Stomach (tissue), 9 donors: ENCODE results near the gene TAF4B. TPM values are rescaled to one million over a fixed set of nuclear protein-coding genes. Genes with fewer than 3 reads are reported as not detected.

Experiments
- DNase-seq, 2 donors: peaks; one replicate each; pipeline versions ENCODE4 v3.0.0 to v3.0.0-alpha.2; 2013 to 2019
- H3K27ac ChIP-seq, 5 donors: fragments of 200-600 bp in 4 of 5; sonication (generic) in 4 of 5; one replicate each; pipeline ENCODE4 v1.5.1; 2013 to 2019; ENCODE audit warnings: mild to moderate bottlenecking in 1 of 5, moderate library complexity in 1 of 5
- H3K27me3 ChIP-seq, 3 donors: fragments of 200-600 bp; sonication (generic); one replicate each; pipeline ENCODE4 v1.5.1; 2017 to 2019; ENCODE audit warnings: mixed run types in 1 of 3
- H3K36me3 ChIP-seq, 4 donors: fragments of 200-600 bp; sonication (generic); 1 replicate in 3 of 4; 2 replicates in 1 of 4; pipeline ENCODE4 v1.5.1; 2016 to 2019
- H3K4me1 ChIP-seq, 4 donors: fragments of 200-600 bp; sonication (generic); one replicate each; pipeline ENCODE4 v1.5.1; 2016 to 2019
- H3K4me3 ChIP-seq, 4 donors: fragments of 200-600 bp; sonication (generic) in 3 of 4; one replicate each; pipeline ENCODE4 v1.5.1; 2016 to 2019; ENCODE audit warnings: mild to moderate bottlenecking in 1 of 4
- H3K9me3 ChIP-seq, 4 donors: fragments of 200-600 bp; sonication (generic); one replicate each; pipeline ENCODE4 v1.5.1; 2016 to 2019
- EP300 ChIP-seq: sonication (generic); formaldehyde crosslinking; IDR thresholded peaks from one replicate; pipeline ENCODE4 v1.6.1; 2017; ENCODE audit warnings: antibody characterized with exemption
- POLR2A ChIP-seq, 4 donors: fragments of 450-650 bp; IDR thresholded peaks; one replicate each; pipeline ENCODE4 v1.6.1; 2016; ENCODE audit warnings: antibody characterized with exemption in 4 of 4, control low read depth in 2 of 4, mild to moderate bottlenecking in 1 of 4, moderate library complexity in 1 of 4
- POLR2AphosphoS5 ChIP-seq, 3 donors: sonication (generic); formaldehyde crosslinking; IDR thresholded peaks; one replicate each; pipeline ENCODE4 v1.6.1; 2016; ENCODE audit warnings: antibody characterized with exemption in 3 of 3
- WGBS, 5 donors: extraction: QIAGEN DNeasy Blood & Tissue Kit in 3 of 5; methylation state at CpG; one replicate each; pipeline versions ENCODE4 v1.1.5 to v1.1.7; 2013 to 2018; 5-methylcytosine and 5-hydroxymethylcytosine counted together
- intact Hi-C: fragments of 100-400 bp; cut with DNase I; formaldehyde crosslinking; loops from one replicate; pipeline ENCODE4 v1.15.1; 2023; ENCODE audit warnings: low total_unique reads
- polyA plus RNA-seq, 3 donors: library from polyadenylated mRNA; stranded (reverse); fragments of 200-250 nt; gene quantifications; one replicate each; pipeline ENCODE4 v1.2.3, GENCODE V29; 2013
- total RNA-seq, 5 donors: library from RNA; depleted of rRNA; stranded (reverse); fragments of >200 nt; gene quantifications; one replicate each; pipeline versions ENCODE4 v1.1.0 to v1.2.3, GENCODE V29; 2014 to 2016
- TF ChIP-seq, protein P1 (sequence below), 7 experiments: fragments of 450-650 bp in 4 of 7; fragments of 200-600 bp in 3 of 7; sonication (generic) in 3 of 7; IDR thresholded peaks; one replicate each; pipeline ENCODE4 v1.5.1; 2016 to 2019; ENCODE audit warnings: antibody characterized with exemption in 7 of 7, control low read depth in 2 of 7, mild to moderate bottlenecking in 1 of 7
- donor health status: healthy with polysubstance abuse.
- donor health status: Bipolar disorder and iron deficiency.
- donor health status: healthy.

Gene TAF4B
- total and polyA plus RNA-seq, 8 donors: 0.58 to 33.6 (median 5.0) TPM

DNA sequence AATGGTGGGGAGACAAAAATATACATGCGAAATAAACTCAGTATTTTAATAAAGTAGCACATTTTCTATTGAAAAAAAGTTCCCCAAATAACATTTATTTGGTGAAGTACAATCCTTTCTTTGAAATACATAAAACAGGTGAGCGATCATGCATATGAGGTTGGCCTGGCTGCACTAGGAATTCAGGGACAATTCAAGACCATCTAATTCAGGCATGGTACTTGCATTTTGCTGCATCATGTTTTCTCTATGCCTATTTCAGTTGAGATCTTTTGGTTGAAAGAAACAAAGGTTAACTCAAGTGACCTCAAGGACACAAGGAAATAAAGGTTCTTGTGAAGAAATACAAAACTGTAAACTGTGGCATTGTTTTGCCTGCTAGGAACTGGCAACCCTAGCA lies 19.8 kb upstream of the TAF4B start:
- Histone ChIP-seq H3K4me1 (no peaks in the 10 kb centered on the region), H3K27ac (no peak overlapping the region), H3K9me3 (no peaks in the 10 kb centered on the region), H3K4me3 (no peak overlapping the region), H3K36me3 (no peaks in the 10 kb centered on the region), H3K27me3 (no peaks in the 10 kb centered on the region)
- intact Hi-C loops: no loop called here
- TF ChIP-seq EP300 (no peak), POLR2A (IDR thresholded peaks at IDR 0.05) (no peak), POLR2AphosphoS5 (IDR thresholded peaks at IDR 0.05) (no peak)
- TF ChIP-seq, protein P1, sequence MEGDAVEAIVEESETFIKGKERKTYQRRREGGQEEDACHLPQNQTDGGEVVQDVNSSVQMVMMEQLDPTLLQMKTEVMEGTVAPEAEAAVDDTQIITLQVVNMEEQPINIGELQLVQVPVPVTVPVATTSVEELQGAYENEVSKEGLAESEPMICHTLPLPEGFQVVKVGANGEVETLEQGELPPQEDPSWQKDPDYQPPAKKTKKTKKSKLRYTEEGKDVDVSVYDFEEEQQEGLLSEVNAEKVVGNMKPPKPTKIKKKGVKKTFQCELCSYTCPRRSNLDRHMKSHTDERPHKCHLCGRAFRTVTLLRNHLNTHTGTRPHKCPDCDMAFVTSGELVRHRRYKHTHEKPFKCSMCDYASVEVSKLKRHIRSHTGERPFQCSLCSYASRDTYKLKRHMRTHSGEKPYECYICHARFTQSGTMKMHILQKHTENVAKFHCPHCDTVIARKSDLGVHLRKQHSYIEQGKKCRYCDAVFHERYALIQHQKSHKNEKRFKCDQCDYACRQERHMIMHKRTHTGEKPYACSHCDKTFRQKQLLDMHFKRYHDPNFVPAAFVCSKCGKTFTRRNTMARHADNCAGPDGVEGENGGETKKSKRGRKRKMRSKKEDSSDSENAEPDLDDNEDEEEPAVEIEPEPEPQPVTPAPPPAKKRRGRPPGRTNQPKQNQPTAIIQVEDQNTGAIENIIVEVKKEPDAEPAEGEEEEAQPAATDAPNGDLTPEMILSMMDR (IDR thresholded peaks at IDR 0.05): no peak
- DNase-seq: no peak
- WGBS, 5 donors: 91 to 100% (median 96%) methylated on average over 2 of the region's 2 CpGs

DNA sequence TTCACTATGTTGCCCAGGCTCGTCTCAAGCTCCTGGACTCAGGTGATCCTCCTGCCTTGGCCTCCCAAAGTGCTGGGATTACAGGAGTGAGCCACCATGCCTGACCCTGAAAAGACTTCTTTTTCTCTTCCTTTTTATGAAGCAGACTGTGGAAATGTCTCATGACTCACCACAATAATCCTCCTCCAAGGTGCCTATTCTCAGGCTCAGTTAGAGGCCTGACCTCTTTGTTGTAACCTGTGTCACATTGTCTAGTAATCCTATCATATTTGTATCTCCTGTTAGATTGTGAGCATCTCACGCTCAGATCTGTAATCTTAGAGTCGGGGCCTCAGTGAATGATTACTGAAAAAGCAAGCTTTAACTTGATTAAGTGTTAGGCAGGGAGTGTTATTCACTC lies 18.3 kb upstream of the TAF4B start:
- no peak overlapping the region for H3K27ac ChIP-seq
- no peaks in the 10 kb centered on the region for H3K36me3 ChIP-seq
- no peaks in the 10 kb centered on the region for H3K4me1 ChIP-seq
- H3K9me3 ChIP-seq: no peaks in the 10 kb centered on the region
- intact Hi-C loops: no loop called here
- H3K4me3 ChIP-seq: no peak overlapping the region
- TF ChIP-seq, protein P1 (IDR thresholded peaks at IDR 0.05): no peak
- TF ChIP-seq POLR2AphosphoS5 (IDR thresholded peaks at IDR 0.05): no peak
- no peak for TF ChIP-seq EP300
- no peak for TF ChIP-seq POLR2A (IDR thresholded peaks at IDR 0.05)
- WGBS, 5 donors: 71 to 89% (median 80%) methylated on average over 3 of the region's 3 CpGs
- no peak for DNase-seq
- H3K27me3 ChIP-seq: no peaks in the 10 kb centered on the region

DNA sequence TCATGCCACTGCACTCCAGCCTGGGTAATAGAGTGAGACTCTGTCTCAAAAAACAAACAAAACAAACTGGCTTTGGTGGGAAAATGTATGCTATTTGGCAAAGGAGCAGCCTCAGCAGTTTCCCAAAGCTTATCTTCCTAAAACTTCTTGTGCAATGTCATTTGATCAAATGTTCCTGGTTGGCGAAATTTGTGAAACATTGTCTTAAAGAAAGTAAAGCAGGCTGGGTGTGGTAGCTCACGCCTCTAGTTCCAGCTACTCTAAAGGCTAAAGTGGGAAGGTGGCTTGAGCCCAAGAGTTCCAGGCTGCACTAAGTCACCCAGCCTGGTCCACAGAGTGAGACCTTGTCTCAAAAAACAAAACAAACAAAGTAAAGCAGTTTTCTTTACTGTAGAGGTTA lies 17.3 kb upstream of the TAF4B start:
- intact Hi-C loops: no loop called here
- WGBS, 5 donors: 31 to 64% (median 49%) methylated on average over 2 of the region's 2 CpGs
- Histone ChIP-seq H3K4me3 (no peak overlapping the region), H3K9me3 (no peaks in the 10 kb centered on the region), H3K27ac (no peak overlapping the region), H3K36me3 (no peaks in the 10 kb centered on the region), H3K27me3 (no peaks in the 10 kb centered on the region), H3K4me1 (no peaks in the 10 kb centered on the region)
- TF ChIP-seq POLR2AphosphoS5 (IDR thresholded peaks at IDR 0.05) (no peak), EP300 (no peak), POLR2A (IDR thresholded peaks at IDR 0.05) (no peak)
- TF ChIP-seq, protein P1 (IDR thresholded peaks at IDR 0.05): no peak
- DNase-seq: no peak

DNA sequence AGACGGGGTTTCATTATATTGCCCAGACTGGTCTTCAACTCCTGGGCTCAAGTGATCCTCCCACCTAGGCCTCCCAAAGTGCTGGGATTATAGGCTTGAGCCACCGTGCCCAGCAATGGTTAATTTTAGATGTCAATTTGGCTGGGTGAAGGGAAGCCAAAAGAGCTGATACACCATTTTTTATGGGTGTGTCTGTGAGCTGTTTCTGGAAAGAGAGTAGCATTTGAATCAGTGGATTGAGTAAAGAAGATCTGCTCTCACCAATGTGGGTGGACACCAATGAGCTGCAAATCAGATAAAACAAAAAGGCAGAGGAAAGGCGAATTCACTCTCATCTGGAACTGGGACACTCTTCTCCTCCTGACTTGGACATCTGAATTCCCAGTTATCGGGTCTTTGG lies 16.1 kb upstream of the TAF4B start:
- Histone ChIP-seq H3K27me3 (no peaks in the 10 kb centered on the region), H3K36me3 (no peaks in the 10 kb centered on the region), H3K4me3 (no peak overlapping the region), H3K9me3 (no peaks in the 10 kb centered on the region), H3K27ac (no peak overlapping the region), H3K4me1 (no peaks in the 10 kb centered on the region)
- intact Hi-C loops: no loop called here
- WGBS, 5 donors: 89 to 95% (median 92%) methylated on average over 4 of the region's 4 CpGs
- no peak for DNase-seq
- TF ChIP-seq EP300 (no peak), POLR2AphosphoS5 (IDR thresholded peaks at IDR 0.05) (no peak), POLR2A (IDR thresholded peaks at IDR 0.05) (no peak)
- TF ChIP-seq, protein P1 (IDR thresholded peaks at IDR 0.05): no peak
